ENCODE results near the gene COLGALT1.

- TF ChIP-seq YY1 (IDR thresholded peaks at IDR 0.05; ENCODE audit: insufficient read depth, insufficient read length) (no peak), SUZ12 (IDR thresholded peaks at IDR 0.05; ENCODE audit: extremely low read depth, insufficient read depth, insufficient read length) (no peak)
Observed at GRCh38 chr19:17556995-17557394, 1.5 kb downstream of the COLGALT1 start.

Data from NT2/D1 (cell line).